Uterus (tissue), 4 donors: ENCODE measurements around the gene FOXD3. TPM values are rescaled to one million over a fixed set of nuclear protein-coding genes. Genes with fewer than 3 reads are reported as not detected.
"Not testable (repeated sequence)": the region's sequence is repeated elsewhere in the genome, so short reads cannot be mapped to it uniquely, and the experiment has no call there.

Experiments
- DNase-seq, 2 donors: peaks; one replicate each; pipeline ENCODE4 v3.0.0-alpha.2; 2019 to 2020
- H3K27ac ChIP-seq, 2 donors: fragments of 200-600 bp; sonication (generic); 1 replicate in 1 of 2; 2 replicates in 1 of 2; pipeline ENCODE4 v1.5.1; 2016 to 2018
- H3K27me3 ChIP-seq, 2 donors: fragments of 200-600 bp; sonication (generic); one replicate each; pipeline ENCODE4 v1.5.1; 2018 to 2019; ENCODE audit warnings: control low read depth in 1 of 2
- H3K36me3 ChIP-seq, 2 donors: fragments of 200-600 bp; sonication (generic); one replicate each; pipeline ENCODE4 v1.5.1; 2019; ENCODE audit warnings: control low read depth in 1 of 2
- H3K4me1 ChIP-seq, 2 donors: fragments of 200-600 bp; sonication (generic); one replicate each; pipeline ENCODE4 v1.5.1; 2018 to 2019; ENCODE audit warnings: control low read depth in 1 of 2
- H3K4me3 ChIP-seq, 2 donors: fragments of 200-600 bp; sonication (generic); 1 replicate in 1 of 2; 2 replicates in 1 of 2; pipeline ENCODE4 v1.5.1; 2018 to 2019; ENCODE audit warnings: mild to moderate bottlenecking in 1 of 2
- H3K9me3 ChIP-seq, 2 donors: fragments of 200-600 bp; sonication (generic); one replicate each; pipeline ENCODE4 v1.5.1; 2019; ENCODE audit warnings: control low read depth in 1 of 2
- POLR2A ChIP-seq, 2 donors: fragments of 450-650 bp; IDR thresholded peaks; one replicate each; pipeline ENCODE4 v1.6.1; 2016; ENCODE audit warnings: antibody characterized with exemption in 2 of 2, mild to moderate bottlenecking in 1 of 2, moderate library complexity in 1 of 2
- intact Hi-C: fragments of 100-400 bp; cut with DNase I; formaldehyde crosslinking; loops from one replicate; pipeline ENCODE4 v1.15.1; 2023; ENCODE audit warnings: low total_unique reads
- total RNA-seq, 4 donors: library from RNA; depleted of rRNA in 3 of 4; stranded (reverse); fragments of >200 nt in 3 of 4; gene quantifications; one replicate each; pipeline versions ENCODE4 v1.1.0 to v1.2.4, GENCODE V29; 2014 to 2023
- TF ChIP-seq, protein P1 (sequence below), 4 experiments: fragments of 200-600 bp in 2 of 4; fragments of 450-650 bp in 2 of 4; sonication (generic) in 2 of 4; IDR thresholded peaks; one replicate each; pipeline ENCODE4 v1.5.1; 2016 to 2019; ENCODE audit warnings: antibody characterized with exemption in 4 of 4, mild to moderate bottlenecking in 2 of 4, moderate library complexity in 1 of 4
- donor health status: DM: yes; HTN: yes; CAD: no.

The FOXD3 gene
- total RNA-seq, 4 donors from 2014 or later: 0.34 to 1.4 TPM; not detected in 2

DNA sequence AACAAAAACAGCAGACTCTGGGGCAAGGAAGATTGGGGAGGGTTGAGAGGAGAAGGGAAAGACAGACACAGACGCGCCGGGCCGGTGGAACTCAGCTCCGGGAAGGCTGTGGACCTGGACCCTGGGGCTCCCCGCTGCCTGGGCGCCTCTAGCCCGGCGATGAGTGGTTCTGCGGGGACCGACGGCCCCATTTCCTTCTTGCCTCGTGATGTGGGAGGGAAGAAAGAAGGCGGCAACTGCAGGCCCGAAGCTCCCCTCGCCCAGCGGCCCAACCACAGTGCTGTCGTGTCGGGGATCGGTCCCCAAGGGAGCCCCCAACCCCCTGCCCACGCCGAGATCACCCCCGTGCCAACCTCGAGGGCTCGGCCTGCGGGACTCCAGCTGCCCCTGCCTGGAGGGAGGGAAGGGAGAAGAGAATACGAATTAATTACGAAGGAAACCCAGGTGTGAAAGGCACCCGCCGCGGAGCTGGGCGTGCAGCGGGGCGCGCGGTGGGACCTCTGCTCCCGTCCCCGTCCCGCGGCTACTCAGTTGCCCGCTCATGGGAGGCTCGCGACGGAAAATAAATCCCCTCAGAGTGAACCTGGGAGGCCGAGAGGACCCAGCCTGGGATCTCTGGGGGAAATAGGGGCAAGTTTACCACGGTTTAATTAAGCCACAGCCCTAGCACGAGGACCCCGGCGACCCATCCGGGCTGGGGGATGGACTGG is 7.4 kb downstream of the FOXD3 start:
- Histone ChIP-seq H3K4me3 (no peak overlapping the region), H3K27ac (no peak overlapping the region), H3K36me3 (no peaks in the 10 kb centered on the region), H3K27me3 (peaks cover 22 to 84% of the 10 kb centered on the region in 2 donors), H3K9me3 (no peaks in the 10 kb centered on the region), H3K4me1 (no peaks in the 10 kb centered on the region)
- intact Hi-C loops: no loop called here
- TF ChIP-seq, protein P1, sequence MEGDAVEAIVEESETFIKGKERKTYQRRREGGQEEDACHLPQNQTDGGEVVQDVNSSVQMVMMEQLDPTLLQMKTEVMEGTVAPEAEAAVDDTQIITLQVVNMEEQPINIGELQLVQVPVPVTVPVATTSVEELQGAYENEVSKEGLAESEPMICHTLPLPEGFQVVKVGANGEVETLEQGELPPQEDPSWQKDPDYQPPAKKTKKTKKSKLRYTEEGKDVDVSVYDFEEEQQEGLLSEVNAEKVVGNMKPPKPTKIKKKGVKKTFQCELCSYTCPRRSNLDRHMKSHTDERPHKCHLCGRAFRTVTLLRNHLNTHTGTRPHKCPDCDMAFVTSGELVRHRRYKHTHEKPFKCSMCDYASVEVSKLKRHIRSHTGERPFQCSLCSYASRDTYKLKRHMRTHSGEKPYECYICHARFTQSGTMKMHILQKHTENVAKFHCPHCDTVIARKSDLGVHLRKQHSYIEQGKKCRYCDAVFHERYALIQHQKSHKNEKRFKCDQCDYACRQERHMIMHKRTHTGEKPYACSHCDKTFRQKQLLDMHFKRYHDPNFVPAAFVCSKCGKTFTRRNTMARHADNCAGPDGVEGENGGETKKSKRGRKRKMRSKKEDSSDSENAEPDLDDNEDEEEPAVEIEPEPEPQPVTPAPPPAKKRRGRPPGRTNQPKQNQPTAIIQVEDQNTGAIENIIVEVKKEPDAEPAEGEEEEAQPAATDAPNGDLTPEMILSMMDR (IDR thresholded peaks at IDR 0.05): no peak
- TF ChIP-seq POLR2A (IDR thresholded peaks at IDR 0.05): no peak
- DNase-seq: no peak

DNA sequence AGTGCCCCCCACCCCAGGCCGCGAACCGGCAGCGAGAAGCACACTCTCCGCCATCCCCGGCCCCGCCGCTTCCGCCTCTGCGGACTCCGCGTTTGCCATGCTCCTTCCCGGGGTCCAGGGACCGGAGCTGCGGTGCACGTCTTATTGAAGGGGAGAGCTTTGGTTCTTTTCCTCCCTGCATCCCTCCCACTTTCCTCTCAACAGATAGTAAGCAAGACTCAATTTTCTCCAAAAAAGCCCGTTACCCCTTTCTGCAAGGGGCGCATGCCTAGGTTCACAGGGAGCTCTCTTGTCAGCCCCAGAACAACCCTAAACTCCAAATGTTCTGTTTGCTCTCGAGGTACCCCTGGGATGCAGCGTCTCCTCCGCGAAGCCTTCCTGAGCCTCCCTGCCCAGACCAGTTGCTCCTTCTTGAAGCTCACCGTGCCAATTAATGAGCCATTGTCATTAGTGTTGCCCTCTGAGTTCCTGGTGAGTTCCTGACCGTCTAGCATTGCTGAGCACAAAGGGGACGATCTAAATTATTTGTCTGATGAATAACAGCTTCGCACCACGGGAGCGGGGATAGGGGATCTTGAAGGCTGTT is 8.1 kb downstream of the FOXD3 start:
- no peaks in the 10 kb centered on the region for H3K4me1 ChIP-seq
- H3K4me3 ChIP-seq: no peak overlapping the region
- intact Hi-C loops: no loop called here
- no peak for DNase-seq
- TF ChIP-seq POLR2A (IDR thresholded peaks at IDR 0.05): no peak
- TF ChIP-seq, protein P1 (IDR thresholded peaks at IDR 0.05): no peak
- no peak overlapping the region for H3K27ac ChIP-seq
- no peaks in the 10 kb centered on the region for H3K9me3 ChIP-seq
- H3K27me3 ChIP-seq: peaks cover 19 to 83% of the 10 kb centered on the region in 2 donors
- no peaks in the 10 kb centered on the region for H3K36me3 ChIP-seq

DNA sequence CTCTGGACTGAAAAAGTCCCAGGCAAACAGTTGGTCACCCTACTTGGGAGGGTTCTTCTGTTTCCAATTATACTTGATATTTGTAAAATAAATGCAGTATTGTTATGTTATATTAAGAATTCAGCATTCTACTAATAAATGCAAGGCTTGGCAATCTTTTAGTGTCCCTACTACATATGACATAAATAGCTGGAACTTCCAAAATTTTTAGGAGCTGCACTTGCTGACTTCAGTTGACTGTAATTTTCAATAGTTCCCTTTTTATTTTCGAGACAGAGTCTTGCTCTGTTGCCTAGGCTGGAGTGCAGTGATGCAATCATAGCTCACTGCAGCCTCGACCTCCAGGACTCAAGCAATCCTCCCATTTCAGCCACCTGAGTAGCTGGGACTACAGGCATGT is 20.0 kb downstream of the FOXD3 start:
- H3K27ac ChIP-seq: no peak overlapping the region
- intact Hi-C loops: no loop called here
- H3K9me3 ChIP-seq: no peaks in the 10 kb centered on the region
- H3K4me3 ChIP-seq: no peak overlapping the region
- H3K27me3 ChIP-seq: no peaks in the 10 kb centered on the region
- DNase-seq: no peak
- no peaks in the 10 kb centered on the region for H3K36me3 ChIP-seq
- H3K4me1 ChIP-seq: no peaks in the 10 kb centered on the region
- no peak for TF ChIP-seq POLR2A (IDR thresholded peaks at IDR 0.05)

DNA sequence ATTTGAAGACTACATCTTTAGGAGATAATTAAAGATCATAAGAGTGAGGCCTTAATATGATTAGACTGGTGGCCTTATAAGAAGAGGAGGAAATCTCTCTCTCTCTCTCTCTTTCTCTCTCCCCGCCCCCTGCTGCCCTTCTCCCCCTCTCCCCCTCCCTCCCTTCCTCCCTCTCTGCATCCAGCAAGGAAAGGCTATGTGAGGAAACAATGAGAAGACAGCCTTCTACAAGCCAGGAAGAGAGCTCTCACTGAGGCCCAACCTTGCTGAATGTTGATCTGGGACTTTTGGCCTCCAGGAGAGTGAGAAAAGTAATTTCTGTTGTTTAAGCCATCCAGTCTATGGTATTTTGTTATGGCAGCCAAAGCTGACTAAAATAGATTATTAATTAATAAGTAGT is 21.6 kb downstream of the FOXD3 start:
- H3K9me3 ChIP-seq: no peaks in the 10 kb centered on the region
- no peak for DNase-seq
- no peaks in the 10 kb centered on the region for H3K4me1 ChIP-seq
- H3K27ac ChIP-seq: no peak overlapping the region
- no peaks in the 10 kb centered on the region for H3K36me3 ChIP-seq
- no peak overlapping the region for H3K4me3 ChIP-seq
- intact Hi-C loops: no loop called here
- TF ChIP-seq, protein P1 (IDR thresholded peaks at IDR 0.05): no peak
- TF ChIP-seq POLR2A (IDR thresholded peaks at IDR 0.05): no peak
- no peaks in the 10 kb centered on the region for H3K27me3 ChIP-seq

DNA sequence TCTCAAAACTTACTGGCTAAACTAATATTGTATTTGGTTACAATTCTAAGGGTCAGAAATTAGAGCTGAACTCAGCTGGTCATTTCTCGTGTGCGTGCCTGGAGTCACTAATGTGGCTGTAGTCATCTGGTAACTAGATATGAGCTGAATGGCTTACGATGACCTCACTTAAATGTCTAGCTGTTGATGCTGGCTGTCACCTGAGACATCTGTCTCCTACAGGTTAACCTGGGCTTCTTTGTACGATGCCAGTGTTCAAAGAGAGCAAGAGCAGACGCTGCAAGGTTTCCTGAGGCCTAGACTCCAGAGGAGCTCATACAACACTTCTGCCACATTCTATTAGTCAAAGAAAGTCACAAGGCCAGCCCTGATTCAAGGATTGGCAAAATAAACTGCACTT is 28.0 kb downstream of the FOXD3 start:
- Histone ChIP-seq H3K4me3 (no peak overlapping the region), H3K27me3 (peaks cover 0 to 4% of the 10 kb centered on the region in 2 donors), H3K27ac (no peak overlapping the region), H3K4me1 (no peaks in the 10 kb centered on the region), H3K9me3 (no peaks in the 10 kb centered on the region), H3K36me3 (no peaks in the 10 kb centered on the region)
- intact Hi-C loops: no loop called here
- no peak for DNase-seq
- no peak for TF ChIP-seq POLR2A (IDR thresholded peaks at IDR 0.05)

DNA sequence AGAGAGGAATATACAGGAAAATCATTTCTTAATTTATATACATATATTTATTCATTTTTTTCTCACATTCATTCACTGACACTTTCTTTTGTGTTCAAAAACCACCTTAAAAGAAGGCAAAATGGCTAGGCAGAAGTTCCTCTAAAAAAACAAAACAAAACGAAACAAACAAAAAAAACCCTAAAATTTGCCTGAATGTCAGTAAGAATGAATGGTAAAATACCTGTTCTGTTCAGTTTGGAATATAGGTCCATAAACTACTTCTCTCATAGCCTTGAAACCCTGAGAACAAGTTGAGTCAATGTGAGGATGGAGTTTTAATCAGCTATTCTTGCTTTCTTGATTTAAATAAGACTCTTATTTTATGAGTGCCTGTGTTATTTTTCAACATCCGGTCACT is 30.4 kb downstream of the FOXD3 start:
- Histone ChIP-seq H3K36me3 (no peaks in the 10 kb centered on the region), H3K27ac (no peak overlapping the region), H3K4me1 (no peaks in the 10 kb centered on the region), H3K9me3 (no peaks in the 10 kb centered on the region), H3K4me3 (no peak overlapping the region), H3K27me3 (peaks cover 0 to 4% of the 10 kb centered on the region in 2 donors)
- no peak for DNase-seq
- TF ChIP-seq, protein P1 (IDR thresholded peaks at IDR 0.05): no peak
- no peak for TF ChIP-seq POLR2A (IDR thresholded peaks at IDR 0.05)
- intact Hi-C loops: no loop called here

DNA sequence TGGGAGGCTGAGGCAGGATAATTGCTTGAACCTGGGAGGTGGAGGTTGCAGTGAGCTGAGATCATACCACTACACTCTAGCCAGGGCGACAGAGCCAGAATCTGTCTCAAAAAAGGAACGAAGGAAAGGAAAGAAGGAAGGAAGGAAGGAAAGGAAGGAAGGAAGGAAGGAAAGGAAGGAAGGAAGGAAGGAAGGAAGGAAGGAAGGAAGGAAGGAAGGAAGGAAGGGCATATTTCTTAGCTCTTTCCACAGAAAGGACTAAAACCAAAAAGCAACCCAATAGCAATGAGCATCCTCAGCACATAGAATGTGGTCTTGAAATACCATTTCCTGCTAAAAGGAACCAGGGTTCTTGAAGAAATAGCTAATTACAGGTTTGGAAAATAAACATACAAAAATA is 33.9 kb downstream of the FOXD3 start:
- intact Hi-C loops, H3K4me1 ChIP-seq, H3K27me3 ChIP-seq, DNase-seq, H3K9me3 ChIP-seq, H3K36me3 ChIP-seq, H3K4me3 ChIP-seq, H3K27ac ChIP-seq: not testable (repeated sequence)
